C4-2B (cell line): ENCODE results near the gene PPP4R4.

ENCODE experiments used
- ZFX ChIP-seq: fragments of 450-650 bp; IDR thresholded peaks from 2 replicates; pipeline ENCODE4 v1.6.1; 2017
- TF ChIP-seq, protein P1 (sequence below): fragments of 450-650 bp; conservative IDR thresholded peaks from 2 replicates; pipeline ENCODE4 v1.5.1; 2017; ENCODE audit warnings: mild to moderate bottlenecking

DNA sequence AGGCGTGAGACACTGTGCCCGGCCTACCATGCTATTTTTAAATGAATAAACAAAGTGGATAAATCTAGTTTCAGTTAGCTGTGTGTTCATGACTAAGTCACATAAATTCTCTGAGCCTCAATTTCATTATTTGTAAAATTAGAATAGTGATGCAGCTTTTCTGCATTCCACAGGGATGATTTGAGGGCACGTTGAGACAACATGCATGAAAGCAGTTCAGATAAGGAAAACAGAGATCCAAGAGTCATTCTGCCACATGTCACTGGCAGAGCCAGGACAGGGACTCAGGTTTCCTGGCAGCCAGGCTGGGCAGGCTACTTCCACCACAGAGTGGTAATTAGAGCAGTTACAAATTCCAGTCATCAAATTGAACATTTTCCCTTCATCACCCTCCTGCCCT lies 2.9 kb upstream of the PPP4R4 start:
- TF ChIP-seq, protein P1, sequence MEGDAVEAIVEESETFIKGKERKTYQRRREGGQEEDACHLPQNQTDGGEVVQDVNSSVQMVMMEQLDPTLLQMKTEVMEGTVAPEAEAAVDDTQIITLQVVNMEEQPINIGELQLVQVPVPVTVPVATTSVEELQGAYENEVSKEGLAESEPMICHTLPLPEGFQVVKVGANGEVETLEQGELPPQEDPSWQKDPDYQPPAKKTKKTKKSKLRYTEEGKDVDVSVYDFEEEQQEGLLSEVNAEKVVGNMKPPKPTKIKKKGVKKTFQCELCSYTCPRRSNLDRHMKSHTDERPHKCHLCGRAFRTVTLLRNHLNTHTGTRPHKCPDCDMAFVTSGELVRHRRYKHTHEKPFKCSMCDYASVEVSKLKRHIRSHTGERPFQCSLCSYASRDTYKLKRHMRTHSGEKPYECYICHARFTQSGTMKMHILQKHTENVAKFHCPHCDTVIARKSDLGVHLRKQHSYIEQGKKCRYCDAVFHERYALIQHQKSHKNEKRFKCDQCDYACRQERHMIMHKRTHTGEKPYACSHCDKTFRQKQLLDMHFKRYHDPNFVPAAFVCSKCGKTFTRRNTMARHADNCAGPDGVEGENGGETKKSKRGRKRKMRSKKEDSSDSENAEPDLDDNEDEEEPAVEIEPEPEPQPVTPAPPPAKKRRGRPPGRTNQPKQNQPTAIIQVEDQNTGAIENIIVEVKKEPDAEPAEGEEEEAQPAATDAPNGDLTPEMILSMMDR, result no peak
- TF ChIP-seq ZFX, result no peak
